ENCODE measurements around the gene PIH1D2.

- TF ChIP-seq POLR2A (IDR thresholded peaks at IDR 0.05; ENCODE audit: low read length) (no peak), GATA1 (IDR thresholded peaks at IDR 0.05; ENCODE audit: low read depth, low read length) (no peak)
Measured at GRCh38 chr11:112029460-112029859, 44.4 kb downstream of the PIH1D2 start.
